Measurements from ENCODE around the gene MTERF1.

MTERF1 gene

GRCh38 chr7:91876391-91877133 lies 3.9 kb downstream of the MTERF1 start:
- Histone ChIP-seq H3K27ac (replicated peaks) (peak overlapping the region; percentile 46), H3K27me3 (ENCODE audit: insufficient read depth, poor library complexity, severe bottlenecking) (no peaks in the 10 kb centered on the region), H3K4me3 (replicated peaks; ENCODE audit: insufficient read depth, low read length) (no peak overlapping the region)
- no peak for DNase-seq (ENCODE audit: low read depth in 1 of 2, low spot score in 1 of 2)
- TF ChIP-seq, protein P1, sequence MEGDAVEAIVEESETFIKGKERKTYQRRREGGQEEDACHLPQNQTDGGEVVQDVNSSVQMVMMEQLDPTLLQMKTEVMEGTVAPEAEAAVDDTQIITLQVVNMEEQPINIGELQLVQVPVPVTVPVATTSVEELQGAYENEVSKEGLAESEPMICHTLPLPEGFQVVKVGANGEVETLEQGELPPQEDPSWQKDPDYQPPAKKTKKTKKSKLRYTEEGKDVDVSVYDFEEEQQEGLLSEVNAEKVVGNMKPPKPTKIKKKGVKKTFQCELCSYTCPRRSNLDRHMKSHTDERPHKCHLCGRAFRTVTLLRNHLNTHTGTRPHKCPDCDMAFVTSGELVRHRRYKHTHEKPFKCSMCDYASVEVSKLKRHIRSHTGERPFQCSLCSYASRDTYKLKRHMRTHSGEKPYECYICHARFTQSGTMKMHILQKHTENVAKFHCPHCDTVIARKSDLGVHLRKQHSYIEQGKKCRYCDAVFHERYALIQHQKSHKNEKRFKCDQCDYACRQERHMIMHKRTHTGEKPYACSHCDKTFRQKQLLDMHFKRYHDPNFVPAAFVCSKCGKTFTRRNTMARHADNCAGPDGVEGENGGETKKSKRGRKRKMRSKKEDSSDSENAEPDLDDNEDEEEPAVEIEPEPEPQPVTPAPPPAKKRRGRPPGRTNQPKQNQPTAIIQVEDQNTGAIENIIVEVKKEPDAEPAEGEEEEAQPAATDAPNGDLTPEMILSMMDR (IDR thresholded peaks at IDR 0.05; ENCODE audit: insufficient read depth, low read length): no peak
- TF ChIP-seq GABPA (IDR thresholded peaks at IDR 0.05; ENCODE audit: low read depth) (no peak), SPI1 (IDR thresholded peaks at IDR 0.05; ENCODE audit: borderline replicate concordance, low read depth) (no peak), POLR2AphosphoS5 (IDR thresholded peaks at IDR 0.05; ENCODE audit: low read depth) (no peak)
- TF ChIP-seq, protein P2, sequence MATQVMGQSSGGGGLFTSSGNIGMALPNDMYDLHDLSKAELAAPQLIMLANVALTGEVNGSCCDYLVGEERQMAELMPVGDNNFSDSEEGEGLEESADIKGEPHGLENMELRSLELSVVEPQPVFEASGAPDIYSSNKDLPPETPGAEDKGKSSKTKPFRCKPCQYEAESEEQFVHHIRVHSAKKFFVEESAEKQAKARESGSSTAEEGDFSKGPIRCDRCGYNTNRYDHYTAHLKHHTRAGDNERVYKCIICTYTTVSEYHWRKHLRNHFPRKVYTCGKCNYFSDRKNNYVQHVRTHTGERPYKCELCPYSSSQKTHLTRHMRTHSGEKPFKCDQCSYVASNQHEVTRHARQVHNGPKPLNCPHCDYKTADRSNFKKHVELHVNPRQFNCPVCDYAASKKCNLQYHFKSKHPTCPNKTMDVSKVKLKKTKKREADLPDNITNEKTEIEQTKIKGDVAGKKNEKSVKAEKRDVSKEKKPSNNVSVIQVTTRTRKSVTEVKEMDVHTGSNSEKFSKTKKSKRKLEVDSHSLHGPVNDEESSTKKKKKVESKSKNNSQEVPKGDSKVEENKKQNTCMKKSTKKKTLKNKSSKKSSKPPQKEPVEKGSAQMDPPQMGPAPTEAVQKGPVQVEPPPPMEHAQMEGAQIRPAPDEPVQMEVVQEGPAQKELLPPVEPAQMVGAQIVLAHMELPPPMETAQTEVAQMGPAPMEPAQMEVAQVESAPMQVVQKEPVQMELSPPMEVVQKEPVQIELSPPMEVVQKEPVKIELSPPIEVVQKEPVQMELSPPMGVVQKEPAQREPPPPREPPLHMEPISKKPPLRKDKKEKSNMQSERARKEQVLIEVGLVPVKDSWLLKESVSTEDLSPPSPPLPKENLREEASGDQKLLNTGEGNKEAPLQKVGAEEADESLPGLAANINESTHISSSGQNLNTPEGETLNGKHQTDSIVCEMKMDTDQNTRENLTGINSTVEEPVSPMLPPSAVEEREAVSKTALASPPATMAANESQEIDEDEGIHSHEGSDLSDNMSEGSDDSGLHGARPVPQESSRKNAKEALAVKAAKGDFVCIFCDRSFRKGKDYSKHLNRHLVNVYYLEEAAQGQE (IDR thresholded peaks at IDR 0.05; ENCODE audit: insufficient replicate concordance, low read depth): no peak

GRCh38 chr7:91875851-91876250 lies 4.7 kb downstream of the MTERF1 start:
- Histone ChIP-seq H3K4me3 (replicated peaks; ENCODE audit: insufficient read depth, low read length) (no peak overlapping the region), H3K27ac (replicated peaks) (peak overlapping the region; percentile 46; the same call in 1 of the 2 replicates), H3K27me3 (ENCODE audit: insufficient read depth, poor library complexity, severe bottlenecking) (no peaks in the 10 kb centered on the region)
- TF ChIP-seq, protein P2 (IDR thresholded peaks at IDR 0.05; ENCODE audit: insufficient replicate concordance, low read depth): no peak
- TF ChIP-seq, protein P1 (IDR thresholded peaks at IDR 0.05; ENCODE audit: insufficient read depth, low read length): no peak
- TF ChIP-seq SPI1 (IDR thresholded peaks at IDR 0.05; ENCODE audit: borderline replicate concordance, low read depth) (no peak), GABPA (IDR thresholded peaks at IDR 0.05; ENCODE audit: low read depth) (no peak), POLR2AphosphoS5 (IDR thresholded peaks at IDR 0.05; ENCODE audit: low read depth) (no peak)
- DNase-seq (ENCODE audit: low read depth in 1 of 2, low spot score in 1 of 2): peak; percentile 43 to 71

GRCh38 chr7:91872928-91873327 lies 7.6 kb downstream of the MTERF1 start:
- H3K27ac ChIP-seq (replicated peaks): no peak overlapping the region
- DNase-seq (ENCODE audit: low read depth in 1 of 2, low spot score in 1 of 2): no peak
- no peak overlapping the region for H3K4me3 ChIP-seq (replicated peaks; ENCODE audit: insufficient read depth, low read length)
- TF ChIP-seq POLR2AphosphoS5 (IDR thresholded peaks at IDR 0.05; ENCODE audit: low read depth) (no peak), SPI1 (IDR thresholded peaks at IDR 0.05; ENCODE audit: borderline replicate concordance, low read depth) (no peak), GABPA (IDR thresholded peaks at IDR 0.05; ENCODE audit: low read depth) (no peak)
- TF ChIP-seq, protein P2 (IDR thresholded peaks at IDR 0.05; ENCODE audit: insufficient replicate concordance, low read depth): no peak
- TF ChIP-seq, protein P1 (IDR thresholded peaks at IDR 0.05; ENCODE audit: insufficient read depth, low read length): no peak
- H3K27me3 ChIP-seq (ENCODE audit: insufficient read depth, poor library complexity, severe bottlenecking): no peaks in the 10 kb centered on the region
